Stomach (tissue), 4 donors: ENCODE data around the gene UST.

ENCODE experiments used
- EP300 ChIP-seq: sonication (generic); formaldehyde crosslinking; IDR thresholded peaks from one replicate; pipeline ENCODE4 v1.6.1; 2017; ENCODE audit warnings: antibody characterized with exemption
- POLR2A ChIP-seq, 4 donors: fragments of 450-650 bp; IDR thresholded peaks; one replicate each; pipeline ENCODE4 v1.6.1; 2016; ENCODE audit warnings: antibody characterized with exemption in 4 of 4, control low read depth in 2 of 4, mild to moderate bottlenecking in 1 of 4, moderate library complexity in 1 of 4
- POLR2AphosphoS5 ChIP-seq, 3 donors: sonication (generic); formaldehyde crosslinking; IDR thresholded peaks; one replicate each; pipeline ENCODE4 v1.6.1; 2016; ENCODE audit warnings: antibody characterized with exemption in 3 of 3
- TF ChIP-seq, protein P1 (sequence below), 7 experiments: fragments of 450-650 bp in 4 of 7; fragments of 200-600 bp in 3 of 7; sonication (generic) in 3 of 7; IDR thresholded peaks; one replicate each; pipeline ENCODE4 v1.5.1; 2016 to 2019; ENCODE audit warnings: antibody characterized with exemption in 7 of 7, control low read depth in 2 of 7, mild to moderate bottlenecking in 1 of 7

DNA sequence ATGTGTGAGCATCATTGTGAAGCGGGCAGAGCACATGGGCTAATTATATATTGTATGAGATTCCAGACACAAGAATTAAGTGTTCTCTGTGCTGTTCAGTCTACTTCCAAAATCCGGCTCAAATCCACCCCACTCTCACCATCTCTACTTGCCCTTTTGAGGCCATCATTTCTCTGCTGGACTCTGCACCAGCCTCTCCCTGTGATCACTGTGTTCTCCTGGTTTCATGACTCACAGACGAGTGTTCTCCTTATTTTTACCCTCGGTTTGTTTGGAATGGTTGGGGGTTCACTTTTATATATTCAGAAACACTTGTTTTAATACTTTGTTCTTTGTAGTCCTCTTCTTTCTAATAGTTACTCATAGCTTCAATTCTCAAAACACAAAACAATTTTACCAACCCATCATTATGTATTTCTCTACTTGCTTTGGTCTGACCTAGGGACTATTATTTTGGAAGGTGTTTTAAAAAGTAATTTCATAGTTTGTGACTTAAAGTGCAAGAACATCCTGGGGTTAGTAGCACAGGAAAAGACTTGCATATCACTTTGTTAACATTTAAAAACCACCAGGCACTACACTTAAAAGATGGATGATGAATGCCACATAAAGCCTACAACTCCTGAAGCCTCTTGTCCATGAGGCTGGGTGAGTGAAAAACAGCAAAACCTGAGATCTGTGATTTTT, 82.7 kb downstream of the UST start:
- TF ChIP-seq, protein P1, sequence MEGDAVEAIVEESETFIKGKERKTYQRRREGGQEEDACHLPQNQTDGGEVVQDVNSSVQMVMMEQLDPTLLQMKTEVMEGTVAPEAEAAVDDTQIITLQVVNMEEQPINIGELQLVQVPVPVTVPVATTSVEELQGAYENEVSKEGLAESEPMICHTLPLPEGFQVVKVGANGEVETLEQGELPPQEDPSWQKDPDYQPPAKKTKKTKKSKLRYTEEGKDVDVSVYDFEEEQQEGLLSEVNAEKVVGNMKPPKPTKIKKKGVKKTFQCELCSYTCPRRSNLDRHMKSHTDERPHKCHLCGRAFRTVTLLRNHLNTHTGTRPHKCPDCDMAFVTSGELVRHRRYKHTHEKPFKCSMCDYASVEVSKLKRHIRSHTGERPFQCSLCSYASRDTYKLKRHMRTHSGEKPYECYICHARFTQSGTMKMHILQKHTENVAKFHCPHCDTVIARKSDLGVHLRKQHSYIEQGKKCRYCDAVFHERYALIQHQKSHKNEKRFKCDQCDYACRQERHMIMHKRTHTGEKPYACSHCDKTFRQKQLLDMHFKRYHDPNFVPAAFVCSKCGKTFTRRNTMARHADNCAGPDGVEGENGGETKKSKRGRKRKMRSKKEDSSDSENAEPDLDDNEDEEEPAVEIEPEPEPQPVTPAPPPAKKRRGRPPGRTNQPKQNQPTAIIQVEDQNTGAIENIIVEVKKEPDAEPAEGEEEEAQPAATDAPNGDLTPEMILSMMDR (IDR thresholded peaks at IDR 0.05): no peak
- TF ChIP-seq POLR2AphosphoS5 (IDR thresholded peaks at IDR 0.05): no peak
- TF ChIP-seq POLR2A (IDR thresholded peaks at IDR 0.05): no peak
- no peak for TF ChIP-seq EP300
